Right ventricle myocardium inferior (tissue), 1 donor: ENCODE results near the gene RAB3A. TPM values are rescaled to one million over a fixed set of nuclear protein-coding genes. Genes with fewer than 3 reads are reported as not detected.

Experiments used
- ATAC-seq: fragments of 200-7000 bp; cut with Tn5 transposase; one replicate; pipeline ENCODE4 v1.9.1; 2020; ENCODE audit warnings: mild to moderate bottlenecking, moderate library complexity
- DNase-seq: peaks from one replicate; pipeline ENCODE4 v3.0.0; 2021; ENCODE audit errors: missing footprints
- intact Hi-C: fragments of 100-400 bp; cut with DNase I; formaldehyde crosslinking; loops from one replicate; pipeline ENCODE4 v1.11.0; 2022
- long read RNA-seq: library from polyadenylated mRNA; unstranded; transcript quantifications from one replicate; pipeline ENCODE4 v2.0.0, GENCODE V29; 2021
- total RNA-seq: library from RNA; stranded (reverse); fragmentation: NEBNext Ultra II Directional; extraction: Animal tissue kit (Norgen Biotek cat#: 25700); gene quantifications from one replicate; pipeline ENCODE4 v1.2.1, GENCODE V29; 2021
- donor health status: DM: no; HTN: yes; CAD: no; lungs with severe emphysema.

The RAB3A gene
- total RNA-seq: 25.4 TPM
- long read RNA-seq, transcript RAB3A-201 (5 exons, 1,528 nt): major isoform, 8 of 9 reads
- long read RNA-seq, partial matches to known transcripts: 0 of 9 reads
- long read RNA-seq, other reads (novel, unspliced or antisense): 0 of 9 reads

DNA sequence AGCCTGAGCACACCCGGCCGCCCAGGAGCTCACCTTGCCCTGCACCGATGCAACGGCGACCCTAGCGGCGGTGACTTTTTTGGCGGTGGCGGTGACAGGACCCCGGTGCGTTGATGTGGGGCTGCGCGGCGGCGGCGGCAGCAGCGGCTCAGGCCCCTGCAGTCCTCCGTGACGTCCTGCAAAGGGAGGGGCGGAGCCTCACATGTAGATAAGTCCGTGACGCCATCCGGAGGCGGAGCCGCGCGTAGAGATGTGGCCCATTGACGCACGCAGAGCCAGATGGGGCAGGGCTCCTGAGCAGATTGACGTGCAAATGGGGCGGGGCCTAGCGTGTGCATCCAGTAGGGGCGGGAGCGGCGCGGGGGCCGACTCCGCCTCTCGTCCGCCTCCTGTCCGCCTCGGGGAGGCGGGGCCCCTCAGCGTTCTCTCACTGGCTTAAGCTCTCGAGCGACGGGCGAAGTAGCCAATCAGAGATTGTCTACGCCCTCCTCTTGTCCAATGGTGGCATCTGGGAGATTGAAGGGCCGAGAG lies at the start of gene RAB3A:
Gene RAB3A (minus strand): TSS at position 180 of the 531 bp plus-strand sequence. CDS start 1,302 bp downstream, outside the sequence.
- DNase-seq: peak; percentile 100
- peak; percentile 96 for ATAC-seq
- intact Hi-C loops: loop anchor here (1.0 to 5.0 kb wide), 7 partner anchors 10 to 208 kb away; partner anchors contain the start of genes LSM4 and PIK3R2

DNA sequence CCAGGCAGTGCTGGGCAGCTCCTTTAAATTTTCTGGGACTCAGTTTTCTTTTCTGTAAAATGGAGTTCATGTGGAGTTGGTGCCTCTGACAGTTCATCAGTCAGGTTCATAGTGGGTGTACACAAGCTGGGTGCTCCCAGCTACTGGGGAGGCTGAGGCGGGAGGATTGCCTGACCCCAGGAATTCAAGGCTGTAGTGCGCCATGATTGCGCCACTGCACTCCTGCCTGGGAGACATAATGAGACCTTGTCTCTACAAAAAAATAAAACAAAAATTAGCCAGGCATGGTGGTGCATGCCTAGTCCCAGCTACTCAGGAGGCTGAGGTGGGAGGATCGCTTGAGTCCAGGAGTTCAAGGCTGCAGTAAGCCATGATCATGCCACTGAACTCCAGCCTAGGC lies 49.3 kb upstream of the RAB3A start:
- DNase-seq: no peak
- no peak for ATAC-seq
- intact Hi-C loops: loop anchor here (2.0 to 10.0 kb wide), 2 partner anchors 48 to 1278 kb away; partner anchors contain the start of gene RAB3A

GRCh38 chr19:18252370-18252717 lies 48.5 kb upstream of the RAB3A start:
- ATAC-seq: no peak
- DNase-seq: no peak
- intact Hi-C loops: loop anchor here (1.0 to 10.0 kb wide), 3 partner anchors 48 to 1278 kb away; partner anchors contain the start of gene RAB3A

- DNase-seq: peak; percentile 75
- intact Hi-C loops: loop anchor here (1.0 to 10.0 kb wide), 3 partner anchors 47 to 1277 kb away; partner anchors contain the start of gene RAB3A
- peak; percentile 67 for ATAC-seq
Measured at GRCh38 chr19:18251587-18252369, 47.9 kb upstream of the RAB3A start.

GRCh38 chr19:18249834-18250233 lies 46.0 kb upstream of the RAB3A start:
- intact Hi-C loops: loop anchor here (10.0 kb wide), 1 partner anchor 1275 kb away; no protein-coding TSS in a partner anchor

DNA sequence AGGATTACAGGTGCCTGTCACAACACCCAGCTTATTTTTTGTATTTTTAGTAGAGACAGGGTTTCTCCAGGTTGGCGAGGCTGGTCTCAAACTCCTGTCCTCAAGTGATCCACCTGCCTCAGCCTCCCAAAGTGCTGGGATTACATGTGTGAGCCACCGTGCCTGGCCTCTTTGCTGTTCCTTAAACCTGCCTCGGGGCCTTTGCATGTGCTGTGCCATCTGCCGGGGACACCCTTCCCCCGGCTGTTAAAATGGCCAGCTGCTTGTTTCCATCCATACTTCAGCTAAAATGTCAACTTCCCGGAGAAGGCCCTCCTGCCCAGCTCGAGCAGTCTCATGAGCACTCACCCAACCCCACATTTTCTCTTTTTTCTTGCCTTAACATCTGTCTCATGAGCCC lies 41.5 kb upstream of the RAB3A start:
- intact Hi-C loops: no loop called here

More at GRCh38 chr19:18249834-18250233, 46.0 kb upstream of the RAB3A start:
- no peak for ATAC-seq
- no peak for DNase-seq

GRCh38 chr19:18239303-18239702 lies 35.5 kb upstream of the RAB3A start:
- DNase-seq: no peak
- ATAC-seq: no peak
- intact Hi-C loops: no loop called here

More for the DNA sequence above, 41.5 kb upstream of the RAB3A start:
- no peak for DNase-seq
- ATAC-seq: no peak

GRCh38 chr19:18234194-18234593 lies 30.4 kb upstream of the RAB3A start:
- ATAC-seq: no peak

DNA sequence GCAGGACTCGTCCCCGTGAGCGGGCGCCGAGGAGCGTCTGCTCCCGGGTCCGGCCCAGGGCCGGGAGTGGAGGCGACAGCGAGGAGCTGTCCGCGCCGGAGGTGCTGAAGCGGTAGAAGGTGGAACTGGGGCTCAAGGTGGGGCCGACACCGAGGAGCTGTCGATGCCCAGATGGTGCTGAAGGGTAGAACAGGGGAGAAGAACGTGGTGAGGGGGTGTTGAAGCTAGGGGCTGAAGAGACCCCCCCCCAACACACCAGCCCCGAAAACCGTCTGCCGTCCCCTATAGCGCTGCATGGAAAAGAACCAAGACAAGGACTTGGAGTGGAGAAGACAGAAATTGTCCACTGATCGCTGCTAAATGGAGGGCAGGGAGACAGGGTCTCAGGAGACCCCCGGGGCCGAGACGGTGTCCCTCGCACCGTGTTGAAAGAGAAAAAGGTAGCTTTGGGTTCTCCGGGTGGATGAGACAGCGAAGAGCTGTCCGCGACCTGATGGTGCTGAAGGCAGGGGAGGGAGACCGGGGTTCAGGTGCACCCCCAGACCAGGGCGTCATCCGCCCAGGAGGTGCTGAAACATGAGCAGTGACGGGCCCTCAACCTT lies 29.5 kb upstream of the RAB3A start:
- ATAC-seq: no peak
- intact Hi-C loops: no loop called here
- DNase-seq: no peak

More at GRCh38 chr19:18234194-18234593, 30.4 kb upstream of the RAB3A start:
- no peak for DNase-seq
- intact Hi-C loops: no loop called here

- intact Hi-C loops: no loop called here
- ATAC-seq (no peak), DNase-seq (no peak)
Measured at GRCh38 chr19:18232540-18233223, 28.8 kb upstream of the RAB3A start.

GRCh38 chr19:18231775-18232174 lies 27.9 kb upstream of the RAB3A start:
- ATAC-seq (no peak), DNase-seq (no peak)
- intact Hi-C loops: no loop called here

DNA sequence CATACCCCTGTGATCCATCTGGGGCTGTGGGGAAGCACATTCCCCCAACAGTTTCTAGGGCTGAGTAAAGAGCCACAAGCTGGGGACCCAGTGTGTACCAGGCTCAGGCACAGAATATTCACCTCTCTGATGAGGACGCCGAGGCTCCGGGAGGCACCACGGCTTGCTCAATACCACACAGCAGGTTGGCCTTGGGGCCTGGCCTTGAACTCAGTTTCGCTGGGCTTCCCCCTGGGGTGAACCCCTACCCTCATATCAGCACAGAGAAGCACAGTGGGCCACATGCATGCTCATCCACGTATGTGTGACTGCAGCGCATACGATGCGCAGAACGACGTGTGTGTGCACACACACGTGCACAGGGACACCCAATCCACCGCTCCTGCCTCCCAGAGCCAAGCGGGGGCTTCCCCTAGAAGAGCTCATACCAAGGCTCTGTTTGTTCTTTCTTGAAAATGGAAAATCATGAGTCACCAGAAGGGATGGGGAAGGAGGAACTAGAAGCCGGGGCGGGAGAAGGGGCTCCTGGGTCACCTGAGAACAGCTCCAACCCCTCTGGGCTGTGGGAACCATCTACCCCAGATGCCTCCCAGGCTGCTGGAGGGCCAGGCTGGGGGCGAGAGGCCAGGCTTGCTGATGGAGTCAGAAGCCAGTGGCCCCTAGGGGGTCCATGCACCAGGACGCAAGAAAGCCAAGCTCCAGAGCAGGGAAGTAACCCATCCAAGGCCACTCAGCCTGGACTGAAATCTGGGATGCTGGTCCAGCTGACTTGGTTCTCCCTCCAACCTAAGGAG lies 27.3 kb upstream of the RAB3A start:
- DNase-seq: no peak
- no peak for ATAC-seq
- intact Hi-C loops: no loop called here

- intact Hi-C loops: no loop called here
- DNase-seq: no peak
- ATAC-seq: no peak
Measured at GRCh38 chr19:18229915-18230314, 26.1 kb upstream of the RAB3A start.

GRCh38 chr19:18229474-18229873 lies 25.6 kb upstream of the RAB3A start:
- ATAC-seq: no peak
- intact Hi-C loops: no loop called here
- no peak for DNase-seq

GRCh38 chr19:18227781-18228271 lies 24.0 kb upstream of the RAB3A start:
- no peak for DNase-seq
- no peak for ATAC-seq
- intact Hi-C loops: no loop called here

DNA sequence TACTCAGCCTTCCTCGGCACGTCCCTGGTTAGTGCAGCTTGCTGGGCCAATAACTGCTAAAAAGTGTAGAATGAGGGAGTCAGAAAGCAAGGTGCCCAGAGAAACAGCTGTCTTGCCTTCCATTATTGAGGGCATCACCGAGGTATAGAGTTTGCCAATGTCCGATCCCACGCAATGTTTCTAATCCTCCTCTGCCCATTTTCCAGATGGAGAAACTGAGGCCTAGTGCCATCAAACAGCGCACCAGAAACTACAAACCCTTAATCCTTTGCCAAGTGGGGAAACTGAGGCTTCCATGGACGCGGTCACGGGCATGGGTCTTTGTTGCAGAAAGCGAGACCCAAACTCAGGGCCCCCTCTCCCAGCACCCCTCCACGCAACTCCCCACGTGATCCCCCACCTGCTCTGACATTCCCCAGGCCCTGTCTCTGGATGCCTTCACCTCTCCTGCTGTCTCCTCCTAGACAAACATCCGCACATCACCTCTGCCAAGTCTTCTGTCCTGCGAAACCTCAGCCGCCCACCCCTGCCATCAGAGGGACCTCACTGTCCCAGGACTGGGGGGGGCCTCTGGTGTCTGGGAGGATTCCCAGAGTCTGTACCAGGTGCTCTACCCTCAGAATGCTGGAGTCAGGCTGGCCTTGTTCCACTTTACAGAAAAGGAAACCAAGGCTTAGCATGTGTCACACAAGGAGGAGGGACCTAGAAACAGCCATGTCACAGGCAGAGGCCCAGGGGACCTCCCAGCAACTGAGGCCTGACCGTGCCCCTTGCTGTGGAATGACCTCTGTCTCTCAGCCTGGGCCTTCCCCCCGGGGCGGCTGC lies 23.3 kb upstream of the RAB3A start:
- intact Hi-C loops: no loop called here
- ATAC-seq: no peak
- DNase-seq: no peak
